Activated CD8-positive, alpha-beta memory T cell treated with anti-CD3 and anti-CD28 coated beads, Interleukin-2, amount 10 ng/mL, durations not matched to agents 7 days and 5 days (primary cell): ENCODE measurements around the gene TH. TPM values are rescaled to one million over a fixed set of nuclear protein-coding genes. Genes with fewer than 3 reads are reported as not detected.
A peak's percentile ranks its signal among the peaks of the same experiment; 100 is the strongest.

ENCODE experiments used
- ATAC-seq: fragments of 150-1000 bp; cut with Tn5 transposase; one replicate; pipeline ENCODE4 v1.10.0; 2021; ENCODE audit warnings: moderate library complexity
- CTCF ChIA-PET: fragments of 350-600 bp; sonication (Branson Sonifier 250); formaldehyde crosslinking; loops from one replicate; lab custom pipeline; 2021; ENCODE audit warnings: antibody characterized with exemption; lab: Charles Lee
- DNase-seq: peaks from one replicate; pipeline ENCODE4 v3.0.0-alpha.2; 2020
- H3K27ac Mint-ChIP-seq: one replicate; pipeline ENCODE4 v1.8.0; 2021; ENCODE audit warnings: mild to moderate bottlenecking, mixed read lengths
- H3K27me3 Mint-ChIP-seq: one replicate; pipeline ENCODE4 v1.8.0; 2021; ENCODE audit warnings: mixed read lengths
- H3K36me3 Mint-ChIP-seq: one replicate; pipeline ENCODE4 v1.8.0; 2021; ENCODE audit warnings: mild to moderate bottlenecking, mixed read lengths
- H3K4me1 Mint-ChIP-seq: one replicate; pipeline ENCODE4 v1.8.0; 2021; ENCODE audit warnings: mixed read lengths
- H3K4me3 Mint-ChIP-seq: one replicate; pipeline ENCODE4 v1.8.0; 2021; ENCODE audit warnings: mild to moderate bottlenecking, moderate library complexity, mixed read lengths
- H3K9me3 Mint-ChIP-seq: one replicate; pipeline ENCODE4 v1.8.0; 2022; ENCODE audit warnings: low read depth, mixed read lengths
- total RNA-seq, 2 experiments: library from RNA; stranded (reverse); gene quantifications; one replicate each; pipeline ENCODE4 v1.2.3, GENCODE V29; 2021

Gene TH
- not detected for total RNA-seq

DNA sequence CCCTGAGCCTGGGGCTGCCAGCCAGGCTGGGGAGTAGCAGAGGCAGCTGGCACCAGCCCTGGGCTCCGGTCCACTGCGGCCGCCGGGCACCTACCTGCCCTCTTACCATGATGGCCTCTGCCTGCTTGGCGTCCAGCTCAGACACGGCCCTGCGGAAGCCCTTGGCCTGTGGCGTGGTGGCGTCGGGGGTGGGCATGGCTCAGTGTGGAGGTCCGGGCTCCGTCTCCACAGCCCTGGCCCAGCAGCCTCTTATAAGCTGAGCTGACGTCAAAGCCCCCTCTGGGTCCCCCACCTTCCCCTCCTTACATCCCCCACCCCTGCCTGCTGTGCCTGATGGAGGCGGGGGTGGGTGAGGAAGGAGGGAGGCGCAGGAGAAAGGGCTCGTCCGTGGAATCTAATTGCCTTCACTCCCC lies at the start of gene TH:
Gene TH (minus strand): TSS at position 225 of the 413 bp plus-strand sequence. CDS start 29 bp downstream, at position 196.
- Mint-ChIP-seq H3K9me3 (no peaks in the 10 kb centered on the region), H3K4me1 (no peaks in the 10 kb centered on the region), H3K27me3 (no peaks in the 10 kb centered on the region), H3K27ac (no peak within 1 kb of the TSS), H3K36me3 (no peaks in the 10 kb centered on the region), H3K4me3 (no peak within 1 kb of the TSS)
- CTCF ChIA-PET, result no interaction called here
- ATAC-seq (no peak), DNase-seq (no peak)

- Mint-ChIP-seq H3K4me1 (no peaks in the 10 kb centered on the region), H3K4me3 (no peak overlapping the region), H3K9me3 (peaks cover 4% of the 10 kb centered on the region), H3K27ac (no peak overlapping the region), H3K27me3 (peaks cover 31% of the 10 kb centered on the region), H3K36me3 (no peaks in the 10 kb centered on the region)
- ATAC-seq (no peak), DNase-seq (no peak)
- CTCF ChIA-PET, result no interaction called here
Measured at GRCh38 chr11:2221024-2221423, 49.4 kb upstream of the TH start.

- ATAC-seq (no peak), DNase-seq (no peak)
- no peaks in the 10 kb centered on the region for H3K4me1 Mint-ChIP-seq
- no peak overlapping the region for H3K4me3 Mint-ChIP-seq
- H3K27me3 Mint-ChIP-seq, result peaks cover 25% of the 10 kb centered on the region
- CTCF ChIA-PET, result no interaction called here
- H3K36me3 Mint-ChIP-seq, result no peaks in the 10 kb centered on the region
- H3K27ac Mint-ChIP-seq, result no peak overlapping the region
- H3K9me3 Mint-ChIP-seq, result peaks cover 4% of the 10 kb centered on the region
Measured at GRCh38 chr11:2220173-2220771, 48.7 kb upstream of the TH start.

- CTCF ChIA-PET, result interaction anchor here (0.6 to 1.0 kb wide), 2 partner anchors 237 to 313 kb away, joined by 3 read pairs; no protein-coding TSS in a partner anchor
- no peak overlapping the region for H3K4me3 Mint-ChIP-seq
Measured at GRCh38 chr11:2219318-2220017, 47.9 kb upstream of the TH start.

GRCh38 chr11:2218031-2218633 lies 46.5 kb upstream of the TH start:
- H3K4me3 Mint-ChIP-seq, result no peak overlapping the region
- peaks cover 13% of the 10 kb centered on the region for H3K27me3 Mint-ChIP-seq
- H3K36me3 Mint-ChIP-seq, result no peaks in the 10 kb centered on the region
- peaks cover 9% of the 10 kb centered on the region for H3K4me1 Mint-ChIP-seq
- CTCF ChIA-PET, result no interaction called here
- DNase-seq (peak; percentile 15), ATAC-seq (no peak)
- H3K9me3 Mint-ChIP-seq, result no peaks in the 10 kb centered on the region
- no peak overlapping the region for H3K27ac Mint-ChIP-seq

More at GRCh38 chr11:2219318-2220017, 47.9 kb upstream of the TH start:
- no peaks in the 10 kb centered on the region for H3K36me3 Mint-ChIP-seq
- DNase-seq (peak; percentile 18), ATAC-seq (no peak)
- no peaks in the 10 kb centered on the region for H3K4me1 Mint-ChIP-seq
- peaks cover 4% of the 10 kb centered on the region for H3K9me3 Mint-ChIP-seq
- no peak overlapping the region for H3K27ac Mint-ChIP-seq
- peaks cover 22% of the 10 kb centered on the region for H3K27me3 Mint-ChIP-seq

DNA sequence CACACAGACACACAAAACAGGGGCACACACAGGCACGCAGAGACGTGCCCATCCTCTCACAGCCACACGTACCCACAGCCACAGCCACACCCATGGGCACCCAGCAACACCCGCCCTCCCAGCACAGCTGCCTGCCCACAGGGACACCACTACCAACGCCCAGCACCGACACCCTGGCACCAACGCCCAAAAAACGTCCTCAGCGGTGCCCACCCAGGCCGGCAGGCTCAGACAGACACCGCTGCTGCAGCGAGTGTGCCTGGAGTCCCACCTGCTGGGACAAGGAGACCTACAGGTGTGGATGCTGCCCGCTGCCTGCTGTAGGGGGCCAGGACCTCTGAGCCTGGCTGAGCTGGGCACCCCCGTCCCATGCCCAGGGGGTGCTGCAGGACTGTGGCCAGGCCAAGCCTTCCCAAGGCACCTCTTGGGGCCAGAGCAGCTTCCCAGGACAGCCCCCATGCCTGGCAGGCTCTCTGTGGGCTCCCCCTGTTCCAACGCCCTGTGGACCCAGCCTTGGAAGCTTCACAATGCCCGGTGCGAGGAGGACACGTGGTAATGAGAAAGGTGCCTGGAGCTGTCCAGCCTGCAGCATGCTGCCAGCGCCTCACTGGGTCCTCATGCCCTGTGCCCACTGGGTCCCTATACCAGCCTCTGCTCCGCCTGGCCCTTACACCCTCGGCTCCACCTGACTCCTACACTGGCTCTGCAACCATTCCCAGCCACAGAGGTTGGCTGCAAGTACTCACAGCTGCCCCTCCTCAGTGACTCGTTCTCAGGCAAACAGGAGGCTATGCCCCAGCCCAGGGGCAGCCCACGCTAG lies 45.8 kb upstream of the TH start:
- Mint-ChIP-seq H3K36me3 (no peaks in the 10 kb centered on the region), H3K27me3 (peaks cover 9% of the 10 kb centered on the region), H3K4me3 (no peak overlapping the region), H3K9me3 (no peaks in the 10 kb centered on the region), H3K27ac (no peak overlapping the region), H3K4me1 (peaks cover 9% of the 10 kb centered on the region)
- peak; percentile 39 for DNase-seq
- ATAC-seq, result no peak
- CTCF ChIA-PET, result no interaction called here

- DNase-seq (peak; percentile 18), ATAC-seq (no peak)
- H3K27me3 Mint-ChIP-seq, result peaks cover 3% of the 10 kb centered on the region
- peaks cover 11% of the 10 kb centered on the region for H3K4me1 Mint-ChIP-seq
- H3K4me3 Mint-ChIP-seq, result no peak overlapping the region
- CTCF ChIA-PET, result no interaction called here
- no peak overlapping the region for H3K27ac Mint-ChIP-seq
- no peaks in the 10 kb centered on the region for H3K9me3 Mint-ChIP-seq
- no peaks in the 10 kb centered on the region for H3K36me3 Mint-ChIP-seq
Measured at GRCh38 chr11:2216400-2217064, 44.9 kb upstream of the TH start.

GRCh38 chr11:2215561-2216399 lies 44.2 kb upstream of the TH start:
- CTCF ChIA-PET, result no interaction called here
- no peaks in the 10 kb centered on the region for H3K9me3 Mint-ChIP-seq
- DNase-seq, result peak; percentile 37

GRCh38 chr11:2215230-2215560 lies 43.6 kb upstream of the TH start:
- ATAC-seq (no peak), DNase-seq (no peak)
- no peaks in the 10 kb centered on the region for H3K36me3 Mint-ChIP-seq
- CTCF ChIA-PET, result no interaction called here
- H3K4me1 Mint-ChIP-seq, result peaks cover 11% of the 10 kb centered on the region
- no peak overlapping the region for H3K4me3 Mint-ChIP-seq
- no peak overlapping the region for H3K27ac Mint-ChIP-seq
- H3K27me3 Mint-ChIP-seq, result no peaks in the 10 kb centered on the region
- H3K9me3 Mint-ChIP-seq, result no peaks in the 10 kb centered on the region

More at GRCh38 chr11:2215561-2216399, 44.2 kb upstream of the TH start:
- H3K4me1 Mint-ChIP-seq, result peaks cover 11% of the 10 kb centered on the region
- no peaks in the 10 kb centered on the region for H3K27me3 Mint-ChIP-seq
- H3K27ac Mint-ChIP-seq, result no peak overlapping the region
- no peaks in the 10 kb centered on the region for H3K36me3 Mint-ChIP-seq
- H3K4me3 Mint-ChIP-seq, result no peak overlapping the region
- ATAC-seq, result no peak

- no peak for ATAC-seq
- no peaks in the 10 kb centered on the region for H3K9me3 Mint-ChIP-seq
- DNase-seq, result peak; percentile 36
- no peaks in the 10 kb centered on the region for H3K36me3 Mint-ChIP-seq
- no peaks in the 10 kb centered on the region for H3K27me3 Mint-ChIP-seq
- CTCF ChIA-PET, result interaction anchor here (1.3 kb wide), 1 partner anchor 91 kb away, joined by 6 read pairs; no protein-coding TSS in a partner anchor
- H3K4me1 Mint-ChIP-seq, result peaks cover 11% of the 10 kb centered on the region
- no peak overlapping the region for H3K4me3 Mint-ChIP-seq
- no peak overlapping the region for H3K27ac Mint-ChIP-seq
Measured at GRCh38 chr11:2214527-2215229, 43.1 kb upstream of the TH start.

GRCh38 chr11:2213890-2214526 lies 42.4 kb upstream of the TH start:
- H3K36me3 Mint-ChIP-seq, result no peaks in the 10 kb centered on the region
- H3K27ac Mint-ChIP-seq, result peak overlapping the region; percentile 77
- no peaks in the 10 kb centered on the region for H3K9me3 Mint-ChIP-seq
- peaks cover 11% of the 10 kb centered on the region for H3K4me1 Mint-ChIP-seq
- DNase-seq, result peak; percentile 33
- CTCF ChIA-PET, result interaction anchor here (1.3 kb wide), 1 partner anchor 92 kb away, joined by 6 read pairs; no protein-coding TSS in a partner anchor
- H3K4me3 Mint-ChIP-seq, result no peak overlapping the region
- ATAC-seq, result no peak
- H3K27me3 Mint-ChIP-seq, result no peaks in the 10 kb centered on the region
